Hematopoietic multipotent progenitor cell treated with erythropoietin and hydrocortisone succinate and interleukin-3 and kit ligand, for 15 days (in vitro differentiated cells): ENCODE results near the gene STON2.

Experiments
- DNase-seq: peaks from one replicate; pipeline ENCODE4 v3.0.0-alpha.2; 2015; ENCODE audit warnings: low spot score

Gene STON2

GRCh38 chr14:81416981-81417380 is 16.9 kb upstream of the STON2 start:
- DNase-seq: no peak

- no peak for DNase-seq
Measured at GRCh38 chr14:81416194-81416952, 16.2 kb upstream of the STON2 start.

- DNase-seq: no peak
Measured at GRCh38 chr14:81415781-81416180, 15.7 kb upstream of the STON2 start.

GRCh38 chr14:81414123-81414522 is 14.0 kb upstream of the STON2 start:
- no peak for DNase-seq

GRCh38 chr14:81412779-81413178 is 12.7 kb upstream of the STON2 start:
- no peak for DNase-seq

- no peak for DNase-seq
Measured at GRCh38 chr14:81408595-81408994, 8.5 kb upstream of the STON2 start.

- DNase-seq: no peak
Measured at GRCh38 chr14:81406863-81407262, 6.7 kb upstream of the STON2 start.

- DNase-seq: no peak
Measured at GRCh38 chr14:81402123-81402495, 2.0 kb upstream of the STON2 start.

GRCh38 chr14:81401420-81402122 is 1.4 kb upstream of the STON2 start:
- no peak for DNase-seq

GRCh38 chr14:81400852-81401251 is 728 bp upstream of the STON2 start:
- DNase-seq: no peak

- DNase-seq: no peak
Measured at GRCh38 chr14:81398196-81398891, 1.8 kb downstream of the STON2 start.

GRCh38 chr14:81396113-81396512 is 4.0 kb downstream of the STON2 start:
- DNase-seq: no peak

GRCh38 chr14:81394739-81395138 is 5.4 kb downstream of the STON2 start:
- DNase-seq: no peak

- no peak for DNase-seq
Measured at GRCh38 chr14:81392976-81393643, 7.0 kb downstream of the STON2 start.

GRCh38 chr14:81392052-81392451 is 8.1 kb downstream of the STON2 start:
- no peak for DNase-seq

- DNase-seq: no peak
Measured at GRCh38 chr14:81390696-81391095, 9.4 kb downstream of the STON2 start.

GRCh38 chr14:81388336-81388735 is 11.8 kb downstream of the STON2 start:
- DNase-seq: no peak

GRCh38 chr14:81386290-81386745 is 13.8 kb downstream of the STON2 start:
- no peak for DNase-seq

GRCh38 chr14:81385886-81386285 is 14.2 kb downstream of the STON2 start:
- no peak for DNase-seq

GRCh38 chr14:81385419-81385818 is 14.7 kb downstream of the STON2 start:
- no peak for DNase-seq

- no peak for DNase-seq
Measured at GRCh38 chr14:81384900-81385299, 15.2 kb downstream of the STON2 start.

- DNase-seq: no peak
Measured at GRCh38 chr14:81382517-81383225, 17.5 kb downstream of the STON2 start.
